Hepatocyte (in vitro differentiated cells): ENCODE results near the gene TMEM143. TPM values are rescaled to one million over a fixed set of nuclear protein-coding genes. Genes with fewer than 3 reads are reported as not detected.
A peak's percentile ranks its signal among the peaks of the same experiment; 100 is the strongest.

Source experiments
- DNase-seq: peaks from one replicate; pipeline ENCODE4 v3.0.0-alpha.2; 2016; ENCODE audit warnings: low spot score
- H2AFZ ChIP-seq: fragments of 200-600 bp; sonication (generic); 2 replicates; pipeline ENCODE4 v1.6.0; 2016; ENCODE audit warnings: antibody characterized with exemption, mild to moderate bottlenecking
- H3K27ac ChIP-seq: fragments of 200-600 bp; sonication (generic); 2 replicates; pipeline ENCODE4 v1.5.1; 2016; ENCODE audit warnings: mild to moderate bottlenecking
- H3K27me3 ChIP-seq: fragments of 200-600 bp; sonication (generic); 2 replicates; pipeline ENCODE4 v1.6.1; 2016
- H3K36me3 ChIP-seq: fragments of 200-600 bp; sonication (generic); replicated peaks from 2 replicates; pipeline ENCODE4 v1.5.1; 2016; ENCODE audit warnings: low read depth; ENCODE audit not compliant: insufficient read depth
- H3K4me1 ChIP-seq: fragments of 200-600 bp; sonication (generic); 2 replicates; pipeline ENCODE4 v1.5.1; 2016; ENCODE audit warnings: mild to moderate bottlenecking, moderate library complexity; ENCODE audit not compliant: insufficient read depth
- H3K4me2 ChIP-seq: fragments of 200-600 bp; sonication (generic); 2 replicates; pipeline ENCODE4 v1.6.0; 2016
- H3K4me3 ChIP-seq: fragments of 200-600 bp; sonication (generic); 2 replicates; pipeline ENCODE4 v1.5.1; 2016; ENCODE audit warnings: mild to moderate bottlenecking
- H3K79me2 ChIP-seq: fragments of 200-600 bp; sonication (generic); 2 replicates; pipeline ENCODE4 v1.6.0; 2017; ENCODE audit warnings: mild to moderate bottlenecking
- H3K9me2 ChIP-seq: fragments of 200-600 bp; sonication (generic); replicated peaks from 2 replicates; pipeline ENCODE4 v1.6.0; 2017; ENCODE audit warnings: mild to moderate bottlenecking; ENCODE audit not compliant: insufficient read depth
- H3K9me3 ChIP-seq: fragments of 200-600 bp; sonication (generic); 2 replicates; pipeline ENCODE4 v1.5.1; 2016; ENCODE audit warnings: low read depth, mild to moderate bottlenecking
- H4K20me1 ChIP-seq: fragments of 200-600 bp; sonication (generic); 2 replicates; pipeline ENCODE4 v1.6.0; 2016; ENCODE audit warnings: mild to moderate bottlenecking; ENCODE audit not compliant: insufficient read depth, poor library complexity, severe bottlenecking
- EZH2 ChIP-seq: fragments of 200-600 bp; sonication (generic); IDR thresholded peaks from 2 replicates; pipeline ENCODE4 v1.6.1; 2016; ENCODE audit warnings: antibody characterized with exemption, mild to moderate bottlenecking, borderline replicate concordance
- EZH2phosphoT487 ChIP-seq: fragments of 200-600 bp; sonication (generic); IDR thresholded peaks from one replicate; pipeline ENCODE4 v1.6.1; 2018; ENCODE audit warnings: antibody characterized with exemption, mild to moderate bottlenecking, low read depth, moderate library complexity; ENCODE audit not compliant: unreplicated experiment, severe bottlenecking
- WGBS: methylation state at CpG from one replicate; pipeline ENCODE4 v1.1.6; 2016; ENCODE audit warnings: low lambda C conversion rate; ENCODE audit errors: missing lambda C conversion rate; 5-methylcytosine and 5-hydroxymethylcytosine counted together
- polyA plus RNA-seq: library from polyadenylated mRNA; unstranded; fragments of >200 nt; fragmentation: Nextera tagmentation; extraction: Ambion mirVana; gene quantifications from 2 replicates; pipeline ENCODE4 v1.2.1, GENCODE V29; 2016
- total RNA-seq: library from RNA; depleted of rRNA; stranded (reverse); fragments of >200 nt; gene quantifications from 2 replicates; pipeline ENCODE4 v1.2.3, GENCODE V29; 2014
- TF ChIP-seq, protein P1 (sequence below): fragments of 200-600 bp; sonication (generic); IDR thresholded peaks from 2 replicates; pipeline ENCODE4 v1.5.1; 2016; ENCODE audit warnings: antibody characterized with exemption, mild to moderate bottlenecking; ENCODE audit not compliant: poor library complexity

The TMEM143 gene
- total RNA-seq = 5.3 and 5.9 TPM in 2 replicates
- 11.2 and 20.8 TPM in 2 replicates for polyA plus RNA-seq

GRCh38 chr19:48363810-48364597 lies at the start of gene TMEM143, which contains the start of gene SYNGR4:
Gene TMEM143, minus strand, starts transcription at chr19:48363940. Its CDS starts 20 bp downstream, at chr19:48363920.
Gene SYNGR4, plus strand, starts transcription at chr19:48364367. Its CDS starts 1,476 bp downstream, at chr19:48365843.
- WGBS = 7% methylated on average over 37 of the region's 59 CpGs
- TF ChIP-seq EZH2 (no peak), EZH2phosphoT487 (no peak)
- TF ChIP-seq, protein P1, sequence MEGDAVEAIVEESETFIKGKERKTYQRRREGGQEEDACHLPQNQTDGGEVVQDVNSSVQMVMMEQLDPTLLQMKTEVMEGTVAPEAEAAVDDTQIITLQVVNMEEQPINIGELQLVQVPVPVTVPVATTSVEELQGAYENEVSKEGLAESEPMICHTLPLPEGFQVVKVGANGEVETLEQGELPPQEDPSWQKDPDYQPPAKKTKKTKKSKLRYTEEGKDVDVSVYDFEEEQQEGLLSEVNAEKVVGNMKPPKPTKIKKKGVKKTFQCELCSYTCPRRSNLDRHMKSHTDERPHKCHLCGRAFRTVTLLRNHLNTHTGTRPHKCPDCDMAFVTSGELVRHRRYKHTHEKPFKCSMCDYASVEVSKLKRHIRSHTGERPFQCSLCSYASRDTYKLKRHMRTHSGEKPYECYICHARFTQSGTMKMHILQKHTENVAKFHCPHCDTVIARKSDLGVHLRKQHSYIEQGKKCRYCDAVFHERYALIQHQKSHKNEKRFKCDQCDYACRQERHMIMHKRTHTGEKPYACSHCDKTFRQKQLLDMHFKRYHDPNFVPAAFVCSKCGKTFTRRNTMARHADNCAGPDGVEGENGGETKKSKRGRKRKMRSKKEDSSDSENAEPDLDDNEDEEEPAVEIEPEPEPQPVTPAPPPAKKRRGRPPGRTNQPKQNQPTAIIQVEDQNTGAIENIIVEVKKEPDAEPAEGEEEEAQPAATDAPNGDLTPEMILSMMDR = no peak
- peak within 1 kb of the TSS; percentile 69 for H2AFZ ChIP-seq

GRCh38 chr19:48405850-48406249 lies 42.1 kb upstream of the TMEM143 start:
- H3K4me2 ChIP-seq = no peak overlapping the region
- no peaks in the 10 kb centered on the region for H3K79me2 ChIP-seq
- H4K20me1 ChIP-seq = no peaks in the 10 kb centered on the region
- H3K4me1 ChIP-seq = no peaks in the 10 kb centered on the region
- no peak overlapping the region for H3K4me3 ChIP-seq
- no peaks in the 10 kb centered on the region for H3K9me3 ChIP-seq
- DNase-seq = no peak
- H2AFZ ChIP-seq = no peak overlapping the region
- 87% methylated on average over 13 of the region's 13 CpGs for WGBS
- no peaks in the 10 kb centered on the region for H3K27me3 ChIP-seq
- no peak overlapping the region for H3K27ac ChIP-seq
- no peaks in the 10 kb centered on the region for H3K9me2 ChIP-seq
- H3K36me3 ChIP-seq = no peaks in the 10 kb centered on the region
- TF ChIP-seq EZH2 (no peak), EZH2phosphoT487 (no peak)
- TF ChIP-seq, protein P1 = no peak

More at GRCh38 chr19:48363810-48364597, at the start of gene TMEM143, which contains the start of gene SYNGR4:
- no peaks in the 10 kb centered on the region for H4K20me1 ChIP-seq
- H3K4me2 ChIP-seq = peak within 1 kb of the TSS; percentile 83
- no peaks in the 10 kb centered on the region for H3K79me2 ChIP-seq
- no peaks in the 10 kb centered on the region for H3K9me2 ChIP-seq
- H3K4me3 ChIP-seq = peak within 1 kb of the TSS; percentile 8
- no peaks in the 10 kb centered on the region for H3K4me1 ChIP-seq
- DNase-seq = peak; percentile 100
- no peaks in the 10 kb centered on the region for H3K27me3 ChIP-seq
- H3K36me3 ChIP-seq = no peaks in the 10 kb centered on the region
- peak within 1 kb of the TSS; percentile 82 for H3K27ac ChIP-seq
- no peaks in the 10 kb centered on the region for H3K9me3 ChIP-seq

DNA sequence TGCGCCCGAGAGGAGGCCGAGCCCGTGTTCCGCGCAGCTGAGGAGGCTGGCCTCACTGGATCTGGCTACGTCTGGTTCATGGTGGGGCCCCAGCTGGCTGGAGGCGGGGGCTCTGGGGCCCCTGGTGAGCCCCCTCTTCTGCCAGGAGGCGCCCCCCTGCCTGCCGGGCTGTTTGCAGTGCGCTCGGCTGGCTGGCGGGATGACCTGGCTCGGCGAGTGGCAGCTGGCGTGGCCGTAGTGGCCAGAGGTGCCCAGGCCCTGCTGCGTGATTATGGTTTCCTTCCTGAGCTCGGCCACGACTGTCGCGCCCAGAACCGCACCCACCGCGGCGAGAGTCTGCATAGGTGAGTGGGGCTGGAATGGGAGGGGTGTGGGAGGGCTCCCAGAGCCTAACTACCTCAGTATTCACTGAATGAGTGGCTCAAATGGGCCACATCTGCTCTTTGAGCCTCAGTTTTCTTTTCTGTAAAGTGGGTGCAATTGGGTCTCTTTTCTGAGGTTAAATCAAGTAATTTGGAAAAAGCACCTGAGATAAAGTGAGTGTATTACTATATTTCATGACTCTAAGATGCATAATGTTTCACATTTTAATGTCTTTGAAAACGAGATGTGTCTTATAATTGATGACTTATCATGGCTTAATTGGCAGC lies 41.4 kb upstream of the TMEM143 start:
- no peaks in the 10 kb centered on the region for H3K79me2 ChIP-seq
- H4K20me1 ChIP-seq = no peaks in the 10 kb centered on the region
- H3K27ac ChIP-seq = no peak overlapping the region
- TF ChIP-seq, protein P1 = no peak
- TF ChIP-seq EZH2phosphoT487 (no peak), EZH2 (no peak)
- DNase-seq = no peak
- H2AFZ ChIP-seq = no peak overlapping the region
- no peak overlapping the region for H3K4me2 ChIP-seq
- no peaks in the 10 kb centered on the region for H3K36me3 ChIP-seq
- no peaks in the 10 kb centered on the region for H3K9me2 ChIP-seq
- 96% methylated on average over 27 of the region's 27 CpGs for WGBS
- no peak overlapping the region for H3K4me3 ChIP-seq
- H3K27me3 ChIP-seq = no peaks in the 10 kb centered on the region
- no peaks in the 10 kb centered on the region for H3K4me1 ChIP-seq
- no peaks in the 10 kb centered on the region for H3K9me3 ChIP-seq
